Progenitor cell of endocrine pancreas (in vitro differentiated cells): ENCODE results near the gene CEP70. TPM values are rescaled to one million over a fixed set of nuclear protein-coding genes. Genes with fewer than 3 reads are reported as not detected.

Experiments
- DNase-seq: peaks from one replicate; pipeline ENCODE4 v3.0.0; 2021; ENCODE audit warnings: low spot score; ENCODE audit not compliant: unreplicated experiment
- H3K27ac Mint-ChIP-seq: 2 replicates; pipeline ENCODE4 v1.8.0; 2021; ENCODE audit warnings: mild to moderate bottlenecking, moderate library complexity, mixed read lengths
- H3K27me3 Mint-ChIP-seq: 2 replicates; pipeline ENCODE4 v1.8.0; 2021; ENCODE audit warnings: mixed read lengths
- H3K36me3 Mint-ChIP-seq: 2 replicates; pipeline ENCODE4 v1.8.0; 2022; ENCODE audit warnings: mixed read lengths; ENCODE audit not compliant: insufficient read depth
- H3K4me1 Mint-ChIP-seq: 2 replicates; pipeline ENCODE4 v1.8.0; 2021; ENCODE audit warnings: low read depth, mixed read lengths
- H3K4me3 Mint-ChIP-seq: 2 replicates; pipeline ENCODE4 v1.8.0; 2021; ENCODE audit warnings: low read depth, mild to moderate bottlenecking, moderate library complexity, mixed read lengths
- H3K9me3 Mint-ChIP-seq: 2 replicates; pipeline ENCODE4 v1.8.0; 2021; ENCODE audit warnings: low read depth, mixed read lengths
- total RNA-seq: library from RNA; stranded (reverse); gene quantifications from 2 replicates; pipeline ENCODE4 v1.2.1, GENCODE V29; 2021
- TF ChIP-seq, protein P1 (sequence below): fragments of 200-600 bp; sonication (generic); IDR thresholded peaks from one replicate; pipeline ENCODE4 v1.5.0; 2021; ENCODE audit warnings: antibody characterized with exemption, mild to moderate bottlenecking; ENCODE audit not compliant: unreplicated experiment

The CEP70 gene
- total RNA-seq, 1 donor from 2014 or later: 61.9 TPM

DNA sequence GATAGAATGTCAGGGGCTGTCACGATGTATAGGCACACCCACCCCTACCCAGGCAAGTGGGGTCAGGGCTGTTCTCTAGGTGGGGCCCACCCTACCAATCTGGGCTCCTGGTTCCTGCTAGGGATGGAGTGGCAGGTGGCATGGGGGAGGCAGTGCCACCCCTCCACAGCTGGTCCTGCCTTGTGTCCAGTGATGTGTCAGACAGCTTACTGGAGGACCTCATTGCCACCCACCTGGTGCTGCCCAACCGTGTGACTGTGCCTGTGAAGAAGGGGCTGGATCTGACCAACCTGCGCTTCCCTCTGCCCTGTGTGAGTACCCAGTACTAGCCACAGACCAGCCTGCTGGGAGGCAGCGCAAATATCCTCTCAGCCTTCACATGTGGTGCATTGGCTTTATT is 132.2 kb downstream of the CEP70 start:
- Mint-ChIP-seq H3K4me3 (no peak overlapping the region), H3K4me1 (no peaks in the 10 kb centered on the region), H3K36me3 (no peaks in the 10 kb centered on the region), H3K9me3 (no peaks in the 10 kb centered on the region), H3K27me3 (no peaks in the 10 kb centered on the region), H3K27ac (no peak overlapping the region)
- DNase-seq: no peak
- TF ChIP-seq, protein P1, sequence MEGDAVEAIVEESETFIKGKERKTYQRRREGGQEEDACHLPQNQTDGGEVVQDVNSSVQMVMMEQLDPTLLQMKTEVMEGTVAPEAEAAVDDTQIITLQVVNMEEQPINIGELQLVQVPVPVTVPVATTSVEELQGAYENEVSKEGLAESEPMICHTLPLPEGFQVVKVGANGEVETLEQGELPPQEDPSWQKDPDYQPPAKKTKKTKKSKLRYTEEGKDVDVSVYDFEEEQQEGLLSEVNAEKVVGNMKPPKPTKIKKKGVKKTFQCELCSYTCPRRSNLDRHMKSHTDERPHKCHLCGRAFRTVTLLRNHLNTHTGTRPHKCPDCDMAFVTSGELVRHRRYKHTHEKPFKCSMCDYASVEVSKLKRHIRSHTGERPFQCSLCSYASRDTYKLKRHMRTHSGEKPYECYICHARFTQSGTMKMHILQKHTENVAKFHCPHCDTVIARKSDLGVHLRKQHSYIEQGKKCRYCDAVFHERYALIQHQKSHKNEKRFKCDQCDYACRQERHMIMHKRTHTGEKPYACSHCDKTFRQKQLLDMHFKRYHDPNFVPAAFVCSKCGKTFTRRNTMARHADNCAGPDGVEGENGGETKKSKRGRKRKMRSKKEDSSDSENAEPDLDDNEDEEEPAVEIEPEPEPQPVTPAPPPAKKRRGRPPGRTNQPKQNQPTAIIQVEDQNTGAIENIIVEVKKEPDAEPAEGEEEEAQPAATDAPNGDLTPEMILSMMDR: no peak

DNA sequence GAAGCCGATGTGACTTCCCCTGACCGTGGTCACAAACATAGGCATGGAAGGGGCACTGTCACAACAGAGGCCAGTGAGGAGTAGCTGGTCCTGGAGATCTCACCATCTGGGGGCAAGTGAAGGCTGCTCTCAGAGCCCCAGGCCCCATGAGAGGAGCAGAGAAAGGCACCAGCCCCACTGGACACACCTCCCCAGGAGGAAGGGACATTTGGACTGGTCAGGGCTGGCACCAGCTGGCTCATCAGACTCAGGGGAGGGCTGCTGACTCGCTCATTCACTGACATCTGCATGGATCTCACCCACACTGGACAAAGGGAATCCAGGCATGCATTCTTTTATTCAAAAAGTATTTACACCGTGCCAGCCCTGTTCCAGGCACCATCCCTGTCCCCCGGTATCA is 132.8 kb downstream of the CEP70 start:
- Mint-ChIP-seq H3K36me3 (no peaks in the 10 kb centered on the region), H3K27ac (no peak overlapping the region), H3K4me1 (no peaks in the 10 kb centered on the region), H3K27me3 (no peaks in the 10 kb centered on the region), H3K9me3 (no peaks in the 10 kb centered on the region), H3K4me3 (no peak overlapping the region)
- DNase-seq: no peak
- TF ChIP-seq, protein P1: no peak

DNA sequence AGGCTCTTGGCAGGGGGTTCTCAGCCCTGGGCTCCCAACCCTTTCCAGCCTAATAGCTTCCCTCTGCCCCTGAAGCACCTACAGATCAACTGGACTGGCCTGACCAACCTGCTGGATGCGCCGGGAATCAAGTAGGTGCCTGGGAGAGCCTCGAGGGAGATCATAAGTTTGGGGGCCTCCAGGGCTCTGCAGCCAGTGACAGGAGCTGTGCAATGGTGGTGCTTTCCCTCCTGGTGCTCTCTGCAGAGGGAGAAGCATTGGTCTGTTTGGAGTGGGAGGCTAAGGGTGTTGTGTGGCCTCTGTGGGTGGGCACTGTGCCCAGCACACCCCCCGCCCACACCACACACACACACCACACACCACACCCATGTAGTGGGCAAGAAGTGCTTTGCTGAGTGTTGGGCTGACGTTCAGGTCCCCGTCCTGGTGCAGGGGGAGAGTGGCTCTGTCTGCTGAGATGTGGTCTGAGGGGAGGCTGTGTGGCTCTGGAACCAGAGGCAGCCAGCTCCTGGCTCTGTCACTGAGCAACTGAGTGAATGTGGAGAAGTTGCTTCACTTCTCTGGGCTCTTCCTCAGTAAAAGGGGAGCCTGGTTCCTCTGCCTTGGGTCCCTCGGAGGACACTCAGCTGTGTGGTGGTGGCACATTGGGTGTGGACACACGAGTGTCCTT is 133.4 kb downstream of the CEP70 start:
- TF ChIP-seq, protein P1: no peak
- H3K4me3 Mint-ChIP-seq: no peak overlapping the region
- DNase-seq: no peak

DNA sequence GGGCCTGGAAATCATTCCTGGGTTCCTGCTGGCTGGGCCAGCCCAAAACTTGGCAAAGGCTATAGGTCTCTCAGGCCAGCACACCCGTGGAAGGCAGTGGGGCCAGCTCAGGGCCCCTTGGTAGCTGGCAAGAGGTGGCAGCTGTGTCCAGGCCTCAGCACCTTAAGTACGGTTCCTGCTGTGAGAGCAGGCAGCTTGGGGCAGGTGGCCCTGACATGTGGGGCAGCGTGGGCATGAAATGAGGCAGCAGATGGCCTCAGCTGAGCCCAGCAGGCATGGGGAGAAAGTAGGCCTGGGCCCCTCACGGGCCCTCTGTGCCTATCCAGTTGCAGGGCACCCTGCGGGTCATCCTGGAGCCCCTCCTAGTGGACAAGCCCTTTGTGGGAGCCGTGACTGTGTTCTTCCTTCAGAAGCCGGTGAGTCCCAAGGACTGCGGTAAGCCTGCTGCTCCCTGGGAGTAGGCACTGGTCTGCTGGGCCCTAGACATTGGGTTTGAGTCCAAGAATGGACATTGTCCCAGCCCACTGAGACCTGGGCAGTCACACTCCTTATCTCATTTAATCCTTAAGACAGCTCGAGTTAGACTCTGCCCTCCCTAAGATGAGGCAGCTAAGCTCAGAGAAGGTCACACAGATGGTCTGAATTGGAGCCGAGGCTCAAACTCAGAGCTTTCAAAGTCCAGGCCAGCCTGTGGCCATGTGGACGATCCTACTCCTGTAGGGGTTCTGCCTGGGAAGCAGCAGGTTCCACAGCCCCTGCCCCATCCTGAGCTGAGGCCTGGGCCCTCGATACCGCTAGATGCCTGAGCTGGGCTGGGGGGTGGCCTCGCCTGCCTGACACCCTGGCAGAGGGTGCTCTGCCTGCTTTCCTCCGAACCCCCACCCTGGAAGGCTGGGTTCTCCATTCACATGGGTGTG is 134.2 kb downstream of the CEP70 start:
- H3K27me3 Mint-ChIP-seq: no peaks in the 10 kb centered on the region
- DNase-seq: no peak
- H3K9me3 Mint-ChIP-seq: no peaks in the 10 kb centered on the region
- no peak overlapping the region for H3K4me3 Mint-ChIP-seq
- TF ChIP-seq, protein P1: no peak
- no peaks in the 10 kb centered on the region for H3K36me3 Mint-ChIP-seq
- no peak overlapping the region for H3K27ac Mint-ChIP-seq
- H3K4me1 Mint-ChIP-seq: no peaks in the 10 kb centered on the region

More for the DNA sequence above, 133.4 kb downstream of the CEP70 start:
- Mint-ChIP-seq H3K27me3 (no peaks in the 10 kb centered on the region), H3K4me1 (no peaks in the 10 kb centered on the region), H3K9me3 (no peaks in the 10 kb centered on the region), H3K27ac (no peak overlapping the region), H3K36me3 (no peaks in the 10 kb centered on the region)

DNA sequence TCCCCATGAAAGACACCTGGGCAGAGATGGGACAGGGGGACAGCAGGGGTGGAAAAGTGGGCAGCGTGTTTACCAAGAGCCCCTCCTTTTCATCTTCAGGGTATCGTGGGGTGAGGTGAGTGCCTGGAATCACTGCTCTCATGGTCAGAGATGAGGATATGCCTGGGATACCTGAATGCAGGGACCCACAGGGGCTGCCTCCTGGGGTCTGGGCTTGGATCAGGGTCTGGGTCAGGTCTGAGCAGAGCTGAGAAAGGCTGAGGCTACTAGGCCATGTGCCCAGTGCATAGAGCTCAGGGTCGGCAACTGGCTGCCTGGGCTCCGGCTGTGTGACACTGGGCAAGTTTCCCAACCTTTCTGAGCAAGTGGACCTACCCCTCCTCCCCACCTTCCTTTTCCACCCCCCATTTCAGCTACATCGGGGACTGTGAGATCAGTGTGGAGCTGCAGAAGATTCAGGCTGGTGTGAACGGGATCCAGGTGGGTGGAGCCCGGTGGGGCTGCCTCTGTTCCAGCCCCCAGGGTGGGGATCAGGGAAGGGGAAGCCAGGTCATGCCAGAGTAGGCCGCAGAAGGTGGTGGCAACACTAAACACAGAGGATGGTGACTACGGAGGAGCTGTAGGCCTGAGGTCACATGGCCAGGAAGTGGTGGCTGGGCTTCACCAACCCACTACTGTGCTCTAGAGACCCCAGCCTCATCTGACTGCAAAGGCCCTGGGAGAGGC is 135.1 kb downstream of the CEP70 start:
- TF ChIP-seq, protein P1: no peak
- Mint-ChIP-seq H3K4me3 (no peak overlapping the region), H3K27me3 (no peaks in the 10 kb centered on the region), H3K27ac (no peak overlapping the region), H3K36me3 (no peaks in the 10 kb centered on the region), H3K4me1 (no peaks in the 10 kb centered on the region), H3K9me3 (no peaks in the 10 kb centered on the region)
- no peak for DNase-seq
